Lower leg skin (tissue), 3 donors: ENCODE measurements around the gene RPL3.

Experiments
- CTCF ChIP-seq, 3 donors: fragments of 450-650 bp; IDR thresholded peaks; one replicate each; pipeline ENCODE4 v1.5.1; 2016; ENCODE audit warnings: antibody characterized with exemption in 3 of 3, mild to moderate bottlenecking in 3 of 3, moderate library complexity in 2 of 3
- POLR2A ChIP-seq, 2 donors: fragments of 450-650 bp; IDR thresholded peaks; one replicate each; pipeline ENCODE4 v1.6.1; 2016 to 2017; ENCODE audit warnings: antibody characterized with exemption in 2 of 2, mild to moderate bottlenecking in 1 of 2, moderate library complexity in 1 of 2

- TF ChIP-seq CTCF (IDR thresholded peaks at IDR 0.05) (no peak), POLR2A (IDR thresholded peaks at IDR 0.05) (no peak)
Measured at GRCh38 chr22:39360242-39360641, 40.8 kb upstream of the RPL3 start.
